GM18868 (cell line): Measurements from ENCODE around the gene CHKB.

Experiments
- ATAC-seq: cut with Tn5 transposase; IDR thresholded peaks from one replicate; pipeline ENCODE4 v1.9.1; 2021; ENCODE audit warnings: mild to moderate bottlenecking, moderate library complexity; ENCODE audit not compliant: unreplicated experiment

Gene CHKB

GRCh38 chr22:50600538-50600937, 17.9 kb upstream of the CHKB start, which contains the start of gene MAPK8IP2:
TSS of gene MAPK8IP2 (plus strand) at chr22:50600793. CDS start at chr22:50600819, 26 bp downstream.
- ATAC-seq, result no peak

- no peak for ATAC-seq
Observed at GRCh38 chr22:50599816-50600455, 17.3 kb upstream of the CHKB start.

- ATAC-seq, result no peak
Observed at GRCh38 chr22:50597097-50597496, 14.4 kb upstream of the CHKB start.

- ATAC-seq, result no peak
Observed at GRCh38 chr22:50595189-50595588, 12.5 kb upstream of the CHKB start.

GRCh38 chr22:50587407-50587806, 4.8 kb upstream of the CHKB start:
- ATAC-seq, result no peak

- no peak for ATAC-seq
Observed at GRCh38 chr22:50586416-50586815, 3.8 kb upstream of the CHKB start.

- ATAC-seq, result no peak
Observed at GRCh38 chr22:50585781-50586180, 3.1 kb upstream of the CHKB start.

GRCh38 chr22:50585238-50585637, 2.6 kb upstream of the CHKB start:
- no peak for ATAC-seq

GRCh38 chr22:50584106-50585096, 1.8 kb upstream of the CHKB start:
- no peak for ATAC-seq

- ATAC-seq, result peak; percentile 25
Observed at GRCh38 chr22:50583294-50583861, 729 bp upstream of the CHKB start.

- peak; percentile 7 for ATAC-seq
Observed at GRCh38 chr22:50581950-50582492, 628 bp downstream of the CHKB start.

GRCh38 chr22:50581031-50581949, 1.4 kb downstream of the CHKB start:
- no peak for ATAC-seq

GRCh38 chr22:50579752-50580151, 2.9 kb downstream of the CHKB start:
- no peak for ATAC-seq

- no peak for ATAC-seq
Observed at GRCh38 chr22:50578776-50579310, 3.8 kb downstream of the CHKB start.

GRCh38 chr22:50577987-50578775, 4.5 kb downstream of the CHKB start, which contains the start of gene CPT1B:
TSS of gene CPT1B (minus strand) at chr22:50578427. CDS start at chr22:50577915, 512 bp downstream.
- no peak for ATAC-seq

GRCh38 chr22:50577697-50577986, 5.0 kb downstream of the CHKB start:
- no peak for ATAC-seq

GRCh38 chr22:50576806-50577696, 5.6 kb downstream of the CHKB start:
- ATAC-seq, result no peak

- no peak for ATAC-seq
Observed at GRCh38 chr22:50576070-50576469, 6.6 kb downstream of the CHKB start.
